NCI-H1105 (cell line): ENCODE data around the gene TFIP11.

Experiments used
- DNase-seq: peaks from one replicate; lab custom pipeline; 2025; lab: John Stamatoyannopoulos, UW

TFIP11 gene

DNA sequence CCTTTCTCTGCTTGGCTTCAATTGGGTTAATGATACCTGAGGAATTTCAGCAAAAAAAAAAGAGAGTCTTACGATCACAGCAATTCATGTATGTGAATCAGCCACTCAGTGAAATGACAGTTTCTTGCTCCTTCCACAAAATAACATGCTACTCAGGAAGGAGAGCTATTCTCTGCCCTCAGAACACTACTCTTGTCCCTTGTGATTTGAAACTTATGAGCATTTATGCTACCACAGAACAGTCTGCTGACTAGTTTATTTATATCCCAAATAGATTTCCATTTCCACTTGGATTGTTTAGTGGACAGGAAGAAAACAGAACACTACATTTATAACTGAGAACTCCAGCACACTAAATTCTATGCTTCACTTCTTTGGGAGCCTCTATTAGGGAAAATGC, 8.5 kb downstream of the TFIP11 start:
- no peak for DNase-seq

DNA sequence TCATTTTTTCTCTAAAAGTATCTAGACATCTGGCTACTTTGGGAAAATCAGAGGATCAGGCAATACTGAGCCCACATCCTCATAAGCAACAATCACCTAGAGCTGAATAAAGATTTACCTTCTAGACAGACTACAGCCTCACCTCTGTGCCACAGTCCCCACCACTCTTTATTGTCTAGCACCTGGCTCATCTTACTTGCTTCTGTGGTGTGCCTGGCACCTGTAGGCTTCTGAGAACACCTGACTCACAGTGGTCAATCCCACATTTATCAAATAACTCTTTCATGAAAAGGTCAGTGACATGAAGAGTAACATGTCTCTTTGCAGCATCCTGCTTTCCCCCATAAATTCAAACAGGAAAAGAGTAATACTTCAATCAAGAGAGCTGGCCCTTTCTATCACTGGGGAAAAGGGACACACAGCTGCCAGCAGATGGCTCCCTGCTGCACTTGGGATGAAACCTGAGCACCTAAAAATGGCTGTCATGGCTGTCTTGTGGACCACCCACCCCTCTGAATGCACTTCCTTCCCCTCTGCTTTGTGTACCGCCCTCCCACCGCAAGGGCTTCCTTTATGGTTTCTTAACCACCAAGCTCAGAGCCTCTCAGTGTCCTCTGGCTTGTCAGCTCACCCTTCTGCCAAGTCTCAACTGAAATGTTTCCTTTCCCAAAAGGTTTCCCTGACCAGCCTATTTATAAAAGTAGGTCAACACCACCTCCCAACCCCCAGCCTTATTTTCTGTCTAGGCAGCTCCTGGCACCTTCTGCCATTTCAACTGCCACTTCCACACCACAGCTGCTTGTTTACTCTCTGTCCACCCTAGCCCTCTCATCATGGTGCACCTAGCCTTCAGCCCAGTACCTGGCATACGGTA, 9.3 kb downstream of the TFIP11 start:
- peak; percentile 20 for DNase-seq

DNA sequence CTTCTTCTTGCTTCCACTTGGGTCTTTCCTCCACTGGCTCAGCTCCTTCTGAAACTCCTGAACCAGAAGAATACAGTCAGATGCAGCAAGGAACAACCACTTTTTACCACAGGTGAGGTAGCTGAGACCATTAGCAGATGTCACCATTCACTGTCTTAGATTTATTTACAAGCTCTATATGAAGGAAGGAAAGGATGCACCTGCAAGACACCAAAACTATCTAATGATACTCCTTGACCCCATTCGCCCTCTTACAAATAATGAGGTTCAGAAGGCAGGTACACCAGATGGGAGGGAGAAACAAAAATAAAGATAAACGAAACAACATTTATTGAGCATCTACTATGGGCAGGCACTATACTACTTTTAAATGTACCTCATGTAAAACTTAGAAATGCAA, 10.3 kb downstream of the TFIP11 start:
- DNase-seq = no peak

DNA sequence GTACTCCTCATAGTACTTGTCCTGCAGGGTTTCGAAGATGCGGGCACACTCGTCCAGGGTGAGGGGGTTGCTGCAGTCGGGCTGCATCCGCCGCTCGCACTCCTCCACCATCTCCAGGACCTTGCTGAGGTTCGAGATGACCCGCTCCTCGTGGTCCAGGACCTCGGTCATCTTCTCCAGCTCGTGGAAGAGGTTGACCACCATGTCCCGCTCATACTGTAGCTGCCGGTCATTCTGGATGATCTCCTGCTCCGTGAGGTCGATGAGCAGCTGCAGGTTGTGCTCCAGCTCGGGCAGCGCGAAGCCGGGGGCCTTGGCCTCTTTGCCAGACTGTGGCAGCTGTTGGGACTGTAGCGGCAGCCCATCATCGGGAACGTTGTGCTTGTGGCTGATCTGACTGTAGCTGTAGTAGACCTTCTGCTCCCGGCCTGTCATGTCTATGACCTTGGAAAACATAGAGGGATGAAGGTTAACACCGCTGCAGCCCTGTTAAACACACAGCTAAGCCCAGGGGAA, 13.0 kb downstream of the TFIP11 start:
- no peak for DNase-seq

DNA sequence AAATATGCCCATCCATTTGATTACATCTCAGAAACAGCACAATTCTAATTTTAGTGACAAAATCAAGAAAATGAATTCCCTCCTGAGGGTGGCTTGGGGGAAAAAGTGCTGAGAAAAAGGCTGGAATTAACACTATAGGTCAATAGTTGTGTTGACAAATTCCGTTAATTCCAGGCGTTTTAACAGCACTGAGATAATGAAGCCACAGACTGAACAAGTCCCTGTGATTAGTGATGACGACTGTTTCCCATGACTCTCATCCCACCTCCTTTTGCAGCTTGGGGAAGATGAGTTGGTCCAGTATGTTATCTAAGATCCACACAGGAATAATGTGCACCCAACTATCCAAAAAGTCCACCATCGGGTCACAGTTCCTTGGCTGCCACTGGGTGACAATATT, 15.8 kb downstream of the TFIP11 start:
- no peak for DNase-seq

DNA sequence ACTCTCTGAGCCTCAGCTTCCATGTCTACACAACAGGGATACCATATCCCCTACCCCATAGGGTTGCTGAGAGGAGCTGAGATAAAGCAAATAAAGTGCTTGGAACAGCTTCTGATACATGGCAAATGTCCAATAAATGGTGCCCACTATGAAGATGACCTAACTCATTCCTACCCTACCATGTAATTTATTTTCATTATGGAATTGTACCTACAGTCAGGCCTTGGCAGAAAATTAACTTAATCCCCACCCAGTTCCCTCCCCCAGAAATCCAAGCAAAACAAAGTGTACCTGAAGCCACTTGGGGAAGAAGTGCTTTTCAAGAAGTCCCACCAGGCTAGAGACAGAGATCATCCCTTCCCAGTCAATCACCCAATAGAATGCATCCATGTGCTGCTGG, 17.8 kb downstream of the TFIP11 start:
- no peak for DNase-seq

DNA sequence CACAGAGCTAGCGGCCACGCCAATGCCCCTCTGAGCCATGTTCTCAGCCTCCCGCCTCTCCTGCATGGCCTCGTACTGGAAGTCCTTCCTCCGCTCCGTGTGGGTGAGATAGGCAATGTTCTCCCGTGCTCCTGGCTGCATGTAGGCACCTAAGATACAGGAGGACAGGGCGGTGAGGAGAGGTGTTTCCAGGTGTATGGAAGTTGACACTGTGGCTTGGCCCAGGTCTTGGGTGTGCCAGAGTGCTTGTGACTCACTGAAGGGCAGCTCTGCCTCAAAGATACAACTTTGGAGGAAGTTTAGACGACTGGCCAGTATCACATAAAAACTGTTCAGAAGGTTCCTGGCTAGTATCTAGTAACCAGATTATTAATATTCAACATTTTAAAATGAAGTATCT, 20.1 kb downstream of the TFIP11 start:
- no peak for DNase-seq

DNA sequence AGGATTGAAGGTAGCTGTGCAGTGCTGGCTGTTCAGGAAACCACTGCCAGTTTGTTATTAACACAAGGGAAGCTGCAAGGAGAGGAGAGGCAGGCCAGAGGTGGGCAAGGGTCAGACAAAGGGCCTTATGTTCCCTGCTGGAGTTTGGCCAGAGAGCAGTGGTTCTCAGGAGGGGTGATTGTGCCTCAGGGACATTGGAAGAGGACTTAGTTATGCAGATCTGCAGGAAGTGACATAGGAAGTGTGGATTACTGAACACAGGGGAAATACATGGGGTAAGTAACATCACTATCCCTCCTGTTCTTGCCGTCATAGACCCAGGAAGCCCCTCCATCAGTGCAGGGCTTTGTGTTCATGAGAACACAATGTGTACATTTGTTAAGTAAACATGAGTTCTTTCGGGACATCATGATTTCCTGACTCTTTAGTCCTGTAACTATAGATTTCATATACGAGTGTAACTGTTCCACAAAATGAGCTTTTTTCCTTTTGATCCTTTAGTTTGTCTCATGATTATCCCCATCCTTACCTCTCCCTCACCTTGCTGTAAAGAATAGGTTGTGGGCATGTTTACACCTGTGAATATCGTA, 22.7 kb downstream of the TFIP11 start:
- DNase-seq = no peak

DNA sequence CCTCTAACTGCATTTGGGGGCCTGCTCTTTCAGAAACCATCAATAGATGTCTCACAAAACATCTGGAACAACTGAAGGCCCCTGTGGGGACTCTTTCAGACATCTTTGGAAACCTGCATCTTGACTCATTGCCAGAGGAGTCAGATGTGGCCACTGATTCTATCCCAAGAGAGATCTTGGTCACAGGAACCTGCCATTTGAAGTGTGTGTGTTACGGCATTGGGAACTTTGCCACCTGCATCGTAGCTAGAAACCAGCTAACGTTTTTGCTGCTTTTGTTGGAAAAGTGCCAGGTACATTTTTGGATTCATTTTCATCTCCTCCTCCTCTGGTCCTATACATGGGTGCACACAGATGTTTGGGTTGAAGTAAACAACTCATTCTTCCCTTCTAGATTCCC, 24.3 kb downstream of the TFIP11 start:
- no peak for DNase-seq

DNA sequence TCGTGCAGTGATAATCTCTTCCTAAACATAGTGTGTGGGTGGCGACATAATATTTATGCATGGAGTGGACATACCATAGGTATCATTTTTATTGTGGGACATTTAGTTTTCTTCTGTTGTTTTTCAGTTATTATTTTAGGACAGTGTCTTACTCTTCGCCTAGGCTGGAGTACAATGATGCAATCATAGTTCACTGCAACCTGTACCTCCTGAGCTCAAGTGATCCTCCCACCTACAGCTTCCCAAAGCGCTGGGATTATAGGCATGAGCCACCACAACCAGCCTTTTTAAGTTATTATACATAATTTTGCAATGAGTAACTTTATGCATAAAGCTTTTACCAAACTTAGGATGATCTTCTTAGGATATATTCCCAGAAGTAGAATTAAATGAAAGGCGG, 25.9 kb downstream of the TFIP11 start:
- no peak for DNase-seq

DNA sequence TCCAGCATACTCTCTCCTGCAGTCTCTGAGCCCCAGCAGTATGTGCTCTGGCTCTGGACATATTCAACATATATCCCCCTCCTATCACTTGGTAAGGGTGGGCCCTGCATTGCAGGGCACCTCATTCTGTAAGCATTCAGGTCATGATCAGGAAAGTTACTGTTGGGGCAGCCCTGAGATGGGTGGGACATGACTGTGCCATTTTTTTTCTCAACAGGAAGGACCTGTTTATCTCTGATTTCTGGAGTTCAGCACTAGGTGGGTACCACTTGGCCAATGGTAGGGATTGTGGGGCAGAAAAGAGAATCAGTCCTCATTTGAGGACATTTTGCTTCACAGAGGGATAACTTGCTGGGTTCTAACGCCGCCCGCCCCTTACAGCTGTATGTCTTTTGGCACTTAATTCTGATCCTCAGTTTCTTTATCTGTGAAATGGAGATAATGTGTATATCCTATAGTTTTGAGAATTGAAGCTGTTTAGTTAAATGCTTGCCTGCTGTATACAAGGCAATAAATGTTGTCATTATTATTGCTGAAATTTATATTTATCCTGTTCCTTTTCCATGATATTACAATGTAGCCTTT, 26.4 kb downstream of the TFIP11 start:
- no peak for DNase-seq

DNA sequence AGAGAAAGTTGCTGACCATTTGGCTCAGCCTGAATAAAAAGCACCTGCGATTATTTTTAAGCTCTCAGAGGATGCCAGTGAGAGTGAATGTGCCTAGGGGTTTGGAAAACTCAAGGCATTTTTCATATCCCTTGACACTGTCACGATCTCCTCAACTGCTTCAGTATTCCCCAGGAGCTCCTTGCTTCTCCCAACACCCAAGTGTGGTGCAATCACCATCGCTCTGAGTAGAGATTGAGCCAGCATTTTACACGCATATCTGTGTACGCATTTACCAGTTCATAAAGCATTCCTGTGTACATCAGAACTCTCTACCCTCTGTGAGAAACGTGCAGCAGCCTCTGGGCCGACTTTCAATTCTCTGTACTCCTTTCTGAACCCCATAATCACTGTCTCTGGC, 27.3 kb downstream of the TFIP11 start:
- no peak for DNase-seq

DNA sequence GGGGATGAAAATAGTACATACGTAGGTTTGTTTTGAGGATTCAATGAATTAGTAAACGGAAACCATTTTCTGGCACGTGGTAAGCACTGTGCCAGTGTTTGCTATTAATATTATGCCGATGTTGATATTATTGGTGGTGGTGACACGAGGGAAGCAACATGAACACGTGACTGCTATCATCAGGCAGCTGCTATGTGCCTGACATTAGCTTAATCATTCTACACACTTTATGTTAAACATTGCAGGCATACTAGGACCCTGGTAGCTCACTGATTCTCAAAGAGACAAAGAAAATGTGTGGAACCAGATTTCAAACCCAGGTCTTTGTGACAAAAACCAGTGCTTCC, 27.9 kb downstream of the TFIP11 start:
- DNase-seq = no peak

DNA sequence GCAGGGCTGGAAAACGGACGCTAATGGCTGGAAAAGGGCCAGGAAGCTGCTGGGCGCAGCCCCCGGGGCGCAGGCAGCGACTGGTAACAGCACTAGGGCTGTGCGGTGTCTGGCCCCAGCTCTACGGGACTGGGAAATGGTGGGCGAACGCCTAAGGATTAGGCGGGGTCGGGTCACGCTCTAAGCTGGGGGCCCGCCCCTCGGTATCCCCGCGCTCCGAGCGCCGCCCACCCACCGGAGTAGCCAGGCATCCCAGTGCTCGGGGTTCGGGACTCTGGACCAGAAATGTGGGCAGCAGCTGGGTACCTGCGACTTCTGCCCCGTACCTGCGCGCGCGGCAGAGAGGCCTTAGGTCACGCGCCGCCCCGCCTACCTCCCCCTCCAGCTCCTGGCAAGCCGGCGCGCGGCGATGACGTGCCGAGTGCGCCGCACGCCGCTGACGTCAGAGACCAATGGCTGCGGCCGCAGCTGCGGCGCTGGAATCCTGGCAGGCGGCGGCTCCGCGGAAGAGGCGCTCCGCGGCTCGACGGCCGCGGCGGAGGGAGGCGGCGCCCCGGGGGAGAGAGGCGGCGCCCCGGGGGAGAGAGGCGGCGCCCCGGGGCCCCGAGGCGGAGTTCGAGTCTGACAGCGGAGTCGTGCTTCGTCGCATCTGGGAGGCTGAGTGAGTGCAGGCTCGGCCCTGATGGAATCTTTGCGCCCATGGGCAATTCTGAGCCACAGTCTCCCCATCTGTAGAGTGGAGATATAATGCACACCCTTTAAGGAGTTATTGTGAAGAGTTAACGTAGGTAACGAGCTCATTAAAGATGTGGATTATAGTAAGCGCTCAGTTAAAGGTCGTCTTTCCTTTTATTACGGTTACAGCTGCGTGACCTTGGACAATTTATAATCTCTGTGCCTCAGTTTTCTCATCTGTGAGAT, 28.6 kb downstream of the TFIP11 start, which contains the start of the genes HPS4 and SRRD:
Gene HPS4, minus strand, starts transcription at position 345 of the 921 bp plus-strand sequence. CDS start 2,021 bp downstream, outside the sequence.
Gene SRRD, plus strand, starts transcription at position 439 of the 921 bp plus-strand sequence. Its CDS starts 14 bp downstream, at position 453.
- DNase-seq = peak; percentile 88

DNA sequence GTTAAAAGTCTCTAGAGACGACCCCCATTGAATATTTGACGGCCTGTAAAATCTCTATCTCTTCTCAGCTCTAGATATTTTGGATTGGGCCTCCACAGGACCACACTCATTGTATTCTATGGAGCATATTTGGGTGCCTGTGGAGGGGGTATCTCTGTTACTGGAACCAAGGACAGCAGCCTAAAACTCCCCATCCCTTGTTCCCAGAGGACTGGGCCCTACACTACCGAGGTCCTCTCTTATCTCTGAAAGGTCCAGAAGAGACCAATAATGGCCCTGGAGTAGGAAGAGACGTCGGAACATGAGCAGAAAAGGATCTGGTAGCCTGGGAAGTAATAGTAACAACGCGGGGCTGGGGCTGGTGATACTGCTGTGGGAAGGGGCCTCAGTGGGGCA, 29.2 kb downstream of the TFIP11 start:
- DNase-seq = no peak

DNA sequence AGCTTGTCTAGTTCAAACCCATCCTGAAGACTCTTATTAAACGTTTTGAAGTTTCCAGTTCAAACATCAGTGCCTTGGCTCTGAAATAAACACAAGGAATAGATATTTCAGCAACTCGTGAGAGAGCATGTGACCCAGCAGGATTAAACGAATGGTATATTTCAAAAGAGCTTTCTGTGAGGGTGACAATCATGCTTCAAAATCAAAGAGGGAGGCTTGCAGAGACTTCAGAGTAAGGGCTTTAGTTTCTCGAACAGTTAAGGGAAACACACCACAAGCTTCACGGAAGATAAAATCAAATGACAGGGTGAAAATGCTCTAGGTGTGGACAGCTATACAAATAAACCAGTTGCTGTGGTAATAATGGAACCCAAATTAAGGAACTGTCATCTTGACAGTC, 30.1 kb downstream of the TFIP11 start:
- no peak for DNase-seq

DNA sequence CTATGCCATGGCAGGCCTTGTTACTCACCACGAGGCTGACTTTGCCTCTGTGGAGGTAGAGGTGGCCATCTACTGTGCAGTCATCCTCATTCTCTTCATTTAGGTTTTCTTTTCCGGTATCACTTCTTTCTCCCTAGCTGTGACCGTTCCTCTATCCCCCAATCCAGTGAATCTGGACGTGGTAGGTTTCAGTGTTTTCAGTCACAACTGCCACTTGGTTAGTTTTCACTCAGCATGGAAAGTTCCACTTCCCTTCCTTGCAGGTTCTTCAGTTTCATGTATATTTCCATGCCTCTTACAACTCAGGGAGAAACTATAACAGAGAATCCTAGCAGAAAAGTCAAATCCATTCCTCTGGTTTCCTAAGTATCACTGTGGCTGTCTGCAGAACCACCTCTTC, 30.6 kb downstream of the TFIP11 start:
- DNase-seq = no peak

DNA sequence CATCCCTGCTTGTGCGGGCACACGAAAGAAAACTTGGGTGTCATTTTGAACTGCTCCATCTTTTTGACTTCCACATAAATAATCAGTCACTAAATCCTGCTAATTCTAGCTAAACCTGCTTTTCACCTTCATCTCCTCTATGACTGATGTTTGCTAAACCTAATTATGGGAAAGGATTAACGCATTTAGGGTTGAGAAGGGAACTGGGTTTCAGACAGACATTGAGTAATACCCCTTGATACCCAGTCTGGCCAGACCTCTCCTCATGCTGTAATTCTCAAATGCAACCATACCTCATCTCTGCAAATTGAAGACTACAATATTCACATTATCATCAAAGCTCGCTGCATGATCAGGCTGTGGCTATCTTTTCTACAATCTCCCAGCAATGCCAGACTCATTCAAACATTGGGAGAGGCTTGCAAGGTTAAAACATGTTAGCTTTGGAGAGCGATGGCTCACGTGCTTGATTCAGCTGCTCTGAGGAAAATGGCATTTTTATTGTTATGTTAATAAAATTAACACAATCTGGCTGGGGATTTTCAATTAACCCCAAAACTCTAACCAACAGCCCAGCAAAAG, 31.1 kb downstream of the TFIP11 start:
- DNase-seq = no peak

DNA sequence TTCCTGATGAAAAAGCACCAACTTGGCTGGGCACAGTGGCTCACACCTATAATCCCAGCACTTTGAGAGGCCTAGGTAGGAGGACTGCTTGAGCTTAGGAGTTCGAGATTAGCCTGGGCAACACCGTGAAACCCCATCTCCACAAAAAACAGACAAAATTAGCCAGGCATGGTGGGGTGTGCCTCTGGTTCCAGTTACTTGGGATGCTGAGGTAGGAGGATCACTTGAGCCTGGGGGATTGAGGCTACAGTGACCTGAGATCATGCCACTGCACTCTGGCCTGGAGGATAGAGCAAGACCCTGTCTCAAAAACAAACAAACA, 31.7 kb downstream of the TFIP11 start:
- no peak for DNase-seq

DNA sequence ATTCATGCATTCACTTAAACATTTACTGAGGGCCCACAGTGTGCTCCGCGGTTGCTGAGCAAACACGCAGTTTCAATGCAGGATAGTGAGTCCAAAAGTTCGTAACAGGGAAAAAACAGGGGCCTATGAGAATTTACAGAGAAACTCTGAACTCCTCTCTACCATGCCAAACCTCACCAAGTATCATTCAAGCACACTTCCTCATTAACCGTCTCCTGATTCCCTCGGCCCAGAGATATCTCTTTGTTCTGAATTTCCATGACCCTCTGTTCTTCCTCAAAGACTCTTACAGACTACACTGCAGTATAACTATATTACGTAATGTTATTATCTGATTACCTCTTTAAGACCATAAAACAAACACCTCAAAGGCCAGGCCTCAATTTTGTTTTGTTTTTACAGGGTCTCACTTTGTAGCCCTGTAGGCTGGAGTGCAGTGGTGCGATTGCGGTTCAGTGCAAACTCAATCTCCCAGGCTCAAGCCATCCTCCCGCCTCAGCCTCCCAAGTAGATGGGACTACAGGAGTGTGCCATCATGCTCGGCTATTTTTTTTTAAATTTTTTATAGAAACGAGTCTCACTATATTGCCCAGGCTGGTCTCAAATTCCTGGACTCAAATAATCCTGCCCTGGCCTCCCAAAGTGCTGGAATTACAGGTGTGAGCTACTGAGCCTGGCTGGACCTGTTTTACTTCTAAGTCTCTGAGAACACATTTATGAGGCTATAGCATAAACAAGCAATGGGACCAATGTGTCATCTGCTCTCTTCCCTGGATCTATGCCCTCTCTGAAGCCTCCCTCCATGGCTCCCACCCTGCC, 32.3 kb downstream of the TFIP11 start:
- no peak for DNase-seq
